GM18499 (cell line): ENCODE results near the gene SRCIN1.
A peak's percentile ranks its signal among the peaks of the same experiment; 100 is the strongest.

ENCODE experiments used
- ATAC-seq: cut with Tn5 transposase; IDR thresholded peaks from one replicate; pipeline ENCODE4 v1.9.1; 2021; ENCODE audit warnings: moderate number of reproducible peaks; ENCODE audit not compliant: insufficient read depth, unreplicated experiment

Gene SRCIN1

DNA sequence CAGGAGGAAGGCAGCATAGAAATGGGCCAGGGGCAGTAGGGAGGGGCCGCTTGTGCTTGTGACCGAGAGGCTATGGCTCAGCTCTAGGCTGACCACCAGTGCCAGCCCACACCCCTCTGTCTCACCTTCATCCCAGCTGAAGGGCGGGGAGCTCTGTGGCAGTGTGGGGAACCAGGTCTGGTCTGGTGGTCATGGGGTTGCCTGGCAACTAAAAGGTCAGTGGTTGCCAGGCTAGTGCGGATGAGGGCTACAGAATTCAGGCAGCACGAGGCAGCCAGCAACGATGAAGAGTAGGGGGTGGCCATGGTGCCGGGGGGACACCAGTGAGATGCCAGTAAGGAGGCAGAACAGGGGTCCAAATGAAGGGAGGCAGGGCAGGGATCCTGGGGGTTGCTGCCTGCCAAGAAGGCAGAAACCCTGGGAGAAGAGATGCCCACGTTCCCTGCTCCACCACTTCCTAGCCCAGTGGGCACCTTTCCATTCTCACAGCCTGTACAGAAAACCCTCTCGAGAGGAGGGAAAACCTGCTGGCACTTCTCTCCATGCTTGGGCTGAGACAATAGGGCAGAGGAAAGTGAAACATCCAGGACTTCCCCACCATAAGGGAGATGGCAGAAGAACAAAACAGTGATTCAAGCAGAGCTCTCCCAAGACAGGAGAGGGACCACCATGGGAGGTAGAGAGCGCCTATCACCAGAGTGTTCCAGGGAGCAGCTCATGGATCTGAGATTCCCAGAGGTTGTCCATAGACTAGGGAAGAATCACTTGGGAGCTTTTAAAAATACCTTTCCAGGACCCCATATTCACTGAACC, 39.7 kb downstream of the SRCIN1 start:
- ATAC-seq: no peak

- ATAC-seq: no peak
Observed at GRCh38 chr17:38564869-38565268, 40.9 kb downstream of the SRCIN1 start.

GRCh38 chr17:38564254-38564837, 41.4 kb downstream of the SRCIN1 start:
- ATAC-seq: no peak

- no peak for ATAC-seq
Observed at GRCh38 chr17:38563362-38564253, 42.1 kb downstream of the SRCIN1 start.

DNA sequence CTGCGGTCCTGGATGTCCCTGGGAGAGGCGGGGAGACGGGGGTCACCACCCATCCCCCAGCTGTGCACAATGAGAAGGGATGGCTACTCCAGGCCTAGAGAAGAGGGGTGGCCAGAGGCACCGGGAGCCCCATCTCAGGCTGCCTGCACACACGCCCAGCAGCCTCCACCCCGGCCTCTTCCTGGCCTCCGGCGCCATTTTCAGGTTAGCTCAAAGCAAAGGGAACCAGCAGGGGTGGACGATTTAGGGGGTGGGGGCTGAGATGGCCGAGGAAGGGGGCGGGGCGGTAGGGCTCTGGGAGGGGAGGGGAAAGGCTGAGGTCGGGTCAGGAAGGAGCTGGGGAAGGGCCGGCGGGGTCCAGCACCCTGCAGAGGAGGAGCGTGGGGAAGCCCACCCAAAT, 42.8 kb downstream of the SRCIN1 start:
- no peak for ATAC-seq

GRCh38 chr17:38562215-38562569, 43.6 kb downstream of the SRCIN1 start:
- ATAC-seq: no peak

DNA sequence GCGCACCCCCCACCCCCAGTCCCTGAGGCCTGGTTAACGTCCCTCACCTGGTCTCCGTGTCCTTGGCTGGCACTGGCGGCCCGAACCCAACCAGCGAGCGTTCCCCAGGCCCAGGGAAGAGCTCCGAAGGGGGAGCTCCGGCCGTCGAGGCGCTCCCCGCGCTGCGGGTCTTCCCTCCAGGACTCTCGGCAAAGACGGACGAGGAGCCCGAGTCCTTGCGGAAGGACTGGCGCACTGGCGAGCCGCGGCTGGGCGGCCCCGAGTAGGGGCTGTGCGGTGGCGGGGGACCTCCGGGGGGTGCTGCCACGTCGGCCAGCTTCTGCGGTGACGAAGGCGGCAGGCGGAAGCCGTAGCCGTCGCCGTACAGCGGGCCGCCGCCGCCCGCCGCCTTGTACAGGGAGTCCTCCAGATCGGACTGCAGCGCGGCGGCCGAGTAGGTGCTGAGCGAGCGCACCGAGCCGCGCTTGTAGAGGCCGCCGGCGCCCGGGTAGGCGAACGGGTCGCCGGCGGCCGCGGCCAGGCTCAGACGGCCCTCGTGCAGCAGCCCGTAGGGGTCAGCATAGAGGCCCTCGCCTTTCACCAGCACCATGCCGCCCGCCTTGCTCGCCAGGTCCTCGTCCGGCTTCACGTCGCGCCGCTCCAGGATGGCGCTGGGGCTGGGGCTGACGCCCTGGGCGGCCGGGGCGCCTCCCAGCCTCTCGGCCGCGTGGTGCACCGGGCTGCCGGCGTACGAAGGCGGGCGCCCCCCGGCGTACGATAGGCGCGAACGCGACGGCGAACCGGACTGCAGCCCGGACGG, 44.1 kb downstream of the SRCIN1 start:
- no peak for ATAC-seq

DNA sequence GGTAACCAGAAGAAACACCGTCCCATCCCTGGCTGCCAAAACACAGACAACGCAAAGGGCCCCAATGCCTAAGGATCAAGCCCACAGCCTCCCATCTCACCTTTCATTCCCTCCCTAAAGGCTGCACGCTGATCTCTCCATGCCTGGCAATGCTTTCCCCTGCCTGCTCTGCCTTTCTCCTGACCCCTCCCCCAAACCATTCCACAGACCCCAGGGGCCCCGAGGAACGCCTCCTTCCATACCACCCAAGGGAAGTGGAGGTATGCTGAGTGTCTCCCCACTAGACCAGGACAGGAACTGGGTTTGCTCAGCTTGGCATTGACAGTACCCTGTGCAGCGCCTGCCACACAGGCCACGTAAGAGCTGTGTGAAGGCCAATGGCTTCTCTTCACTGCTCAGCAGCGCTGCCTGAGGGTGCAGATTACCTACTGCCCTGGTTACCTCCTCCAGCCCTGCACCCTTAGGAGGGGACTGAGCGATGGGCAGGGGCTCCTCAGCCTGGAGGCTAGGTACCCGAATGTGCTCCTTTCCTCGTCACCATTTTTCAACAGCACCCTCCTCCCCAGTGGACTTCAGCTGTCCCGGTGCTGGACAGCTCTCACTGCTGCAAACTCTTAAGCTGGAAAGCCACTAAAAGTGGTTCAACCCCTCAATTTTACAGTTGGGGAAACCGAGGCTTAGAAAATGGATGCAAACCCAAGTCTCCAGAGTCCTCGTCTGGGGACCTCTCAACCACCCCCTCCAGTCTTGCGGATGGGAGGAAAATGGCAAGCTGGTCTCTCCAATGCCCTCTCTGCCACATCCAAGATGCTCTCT, 45.0 kb downstream of the SRCIN1 start:
- ATAC-seq: no peak

- ATAC-seq: no peak
Observed at GRCh38 chr17:38559880-38560230, 45.9 kb downstream of the SRCIN1 start.

DNA sequence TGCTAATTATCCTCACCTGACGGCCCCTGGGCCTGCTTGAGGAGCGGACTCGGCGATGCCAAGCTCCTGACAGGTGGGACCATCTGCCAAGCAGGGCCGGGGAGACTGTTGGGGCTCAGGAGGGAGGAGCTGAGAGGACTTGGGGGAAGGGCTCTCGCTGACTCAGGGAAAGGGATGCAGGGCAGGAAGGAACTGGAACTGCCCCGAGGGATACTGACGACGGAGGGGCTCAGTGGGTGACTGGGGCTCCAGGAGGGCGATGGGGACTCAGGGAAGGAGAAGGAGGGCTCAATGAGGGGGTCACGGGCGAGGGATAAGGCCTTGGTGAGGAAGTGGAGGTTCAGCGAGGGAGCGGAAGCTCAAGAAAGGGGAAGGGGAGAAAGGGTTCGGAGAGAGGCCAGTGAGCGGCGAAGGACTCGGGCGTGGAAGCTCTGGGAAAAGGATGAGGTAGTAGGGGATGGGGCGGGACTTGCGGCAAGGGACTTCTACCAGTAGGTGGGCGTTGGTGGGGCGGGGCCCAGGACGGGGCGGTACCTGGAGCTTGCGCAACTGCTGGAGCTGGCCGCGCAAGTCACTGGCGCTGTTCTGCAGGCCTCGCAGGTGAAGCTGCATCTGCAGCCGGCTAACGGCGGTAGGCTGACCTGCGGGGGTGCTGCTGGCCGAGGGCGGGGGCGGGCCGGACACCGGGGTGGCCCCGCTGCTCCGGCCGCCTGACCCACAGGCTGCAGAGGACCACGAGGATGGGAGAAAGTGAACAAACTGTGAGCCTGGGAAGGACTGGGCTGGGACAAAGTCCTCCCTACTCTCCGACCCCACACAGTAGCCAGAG, 46.5 kb downstream of the SRCIN1 start:
- ATAC-seq: no peak

DNA sequence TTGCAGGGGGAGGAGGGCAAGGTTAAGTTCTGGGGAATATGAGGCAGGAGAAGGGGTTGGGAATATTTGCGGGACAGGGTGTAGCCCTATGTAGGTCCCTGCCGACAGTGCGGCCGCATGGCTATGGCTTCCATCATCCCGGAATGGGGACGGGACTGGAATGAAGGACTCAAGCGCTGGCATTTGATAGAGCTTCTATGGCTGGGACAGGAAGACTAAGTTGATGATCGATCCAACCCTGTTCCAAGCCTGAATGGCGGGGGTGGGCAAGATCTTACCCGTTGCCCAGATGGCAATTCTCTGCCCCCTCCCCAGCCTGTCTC, 47.1 kb downstream of the SRCIN1 start:
- no peak for ATAC-seq

- ATAC-seq: peak; percentile 64
Observed at GRCh38 chr17:38557836-38558727, 47.7 kb downstream of the SRCIN1 start.

GRCh38 chr17:38557396-38557795, 48.4 kb downstream of the SRCIN1 start:
- no peak for ATAC-seq

- ATAC-seq: no peak
Observed at GRCh38 chr17:38556239-38556638, 49.5 kb downstream of the SRCIN1 start.

- no peak for ATAC-seq
Observed at GRCh38 chr17:38554430-38555350, 51.1 kb downstream of the SRCIN1 start.

GRCh38 chr17:38552343-38552742, 53.4 kb downstream of the SRCIN1 start:
- ATAC-seq: no peak

- no peak for ATAC-seq
Observed at GRCh38 chr17:38551121-38551520, 54.6 kb downstream of the SRCIN1 start.
